ENCODE results near the gene APBB2. TPM values are rescaled to one million over a fixed set of nuclear protein-coding genes. Genes with fewer than 3 reads are reported as not detected.
"Not testable (repeated sequence)": the region's sequence is repeated elsewhere in the genome, so short reads cannot be mapped to it uniquely, and the experiment has no call there.

APBB2 gene
- polyA plus RNA-seq, 3 donors, result 0.15 to 0.33 TPM; not detected in 1

- Histone ChIP-seq H3K36me3 (replicated peaks in 1 of 2; ENCODE audit: control insufficient read depth in 1 of 2, insufficient read depth in 2 of 2, low read length in 2 of 2) (no peaks in the 10 kb centered on the region), H3K9me3 (replicated peaks in 1 of 2; ENCODE audit: control insufficient read depth in 1 of 2, insufficient read depth in 1 of 2, low read length in 2 of 2) (peaks cover 0 to 10% of the 10 kb centered on the region in 2 donors), H2AFZ (ENCODE audit: insufficient read depth, low read depth, low read length, poor library complexity, severe bottlenecking) (no peak overlapping the region), H4K20me1 (ENCODE audit: insufficient read depth, low read length) (no peaks in the 10 kb centered on the region), H3K27ac (ENCODE audit: low read depth in 1 of 2, low read length in 2 of 2) (no peak overlapping the region), H3K4me3 (replicated peaks in 1 of 3; ENCODE audit: low read depth in 2 of 3, low read length in 3 of 3) (no peak overlapping the region), H3K9ac (ENCODE audit: insufficient read depth, low read length, poor library complexity, severe bottlenecking) (no peak overlapping the region), H3K4me2 (replicated peaks; ENCODE audit: extremely low read depth, low read length, poor library complexity, severe bottlenecking) (no peak overlapping the region), H3K4me1 (ENCODE audit: control insufficient read depth in 1 of 2, insufficient read depth in 2 of 2, low read length in 2 of 2) (no peaks in the 10 kb centered on the region), H3K79me2 (ENCODE audit: insufficient read depth, low read length) (no peaks in the 10 kb centered on the region), H3K27me3 (ENCODE audit: control insufficient read depth in 2 of 2, insufficient read depth in 2 of 2, low read length in 2 of 2) (no peaks in the 10 kb centered on the region)
- Mint-ChIP-seq H3K4me3 (no peak overlapping the region), H3K27me3 (ENCODE audit: low read depth in 3 of 3) (peaks cover 0 to 8% (median 0%) of the 10 kb centered on the region in 3 donors), H3K27ac (no peak overlapping the region), H3K36me3 (no peaks in the 10 kb centered on the region), H3K9me3 (peaks cover 0 to 15% (median 7%) of the 10 kb centered on the region in 7 donors), H3K4me1 (no peaks in the 10 kb centered on the region)
- 90% methylated on average over 2 of the region's 5 CpGs for WGBS (ENCODE audit: insufficient coverage)
- TF ChIP-seq, protein P1, sequence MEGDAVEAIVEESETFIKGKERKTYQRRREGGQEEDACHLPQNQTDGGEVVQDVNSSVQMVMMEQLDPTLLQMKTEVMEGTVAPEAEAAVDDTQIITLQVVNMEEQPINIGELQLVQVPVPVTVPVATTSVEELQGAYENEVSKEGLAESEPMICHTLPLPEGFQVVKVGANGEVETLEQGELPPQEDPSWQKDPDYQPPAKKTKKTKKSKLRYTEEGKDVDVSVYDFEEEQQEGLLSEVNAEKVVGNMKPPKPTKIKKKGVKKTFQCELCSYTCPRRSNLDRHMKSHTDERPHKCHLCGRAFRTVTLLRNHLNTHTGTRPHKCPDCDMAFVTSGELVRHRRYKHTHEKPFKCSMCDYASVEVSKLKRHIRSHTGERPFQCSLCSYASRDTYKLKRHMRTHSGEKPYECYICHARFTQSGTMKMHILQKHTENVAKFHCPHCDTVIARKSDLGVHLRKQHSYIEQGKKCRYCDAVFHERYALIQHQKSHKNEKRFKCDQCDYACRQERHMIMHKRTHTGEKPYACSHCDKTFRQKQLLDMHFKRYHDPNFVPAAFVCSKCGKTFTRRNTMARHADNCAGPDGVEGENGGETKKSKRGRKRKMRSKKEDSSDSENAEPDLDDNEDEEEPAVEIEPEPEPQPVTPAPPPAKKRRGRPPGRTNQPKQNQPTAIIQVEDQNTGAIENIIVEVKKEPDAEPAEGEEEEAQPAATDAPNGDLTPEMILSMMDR (IDR thresholded peaks at IDR 0.05), result no peak
- intact Hi-C loops (cut with micrococcal nuclease), result no loop called here
- no peak for DNase-seq
Observed at GRCh38 chr4:41061482-41062185, 152.7 kb downstream of the APBB2 start.

- Mint-ChIP-seq H3K27me3 (ENCODE audit: low read depth in 3 of 3) (peaks cover 0 to 8% (median 0%) of the 10 kb centered on the region in 3 donors), H3K4me3 (no peak overlapping the region), H3K9me3 (peaks cover 0 to 17% (median 7%) of the 10 kb centered on the region in 7 donors), H3K27ac (no peak overlapping the region), H3K4me1 (no peaks in the 10 kb centered on the region), H3K36me3 (peaks cover 0 to 3% of the 10 kb centered on the region in 2 donors)
- no peak overlapping the region for H2AFZ ChIP-seq (ENCODE audit: insufficient read depth, low read depth, low read length, poor library complexity, severe bottlenecking)
- no peak for DNase-seq
- no peaks in the 10 kb centered on the region for H4K20me1 ChIP-seq (ENCODE audit: insufficient read depth, low read length)
- H3K27me3 ChIP-seq (ENCODE audit: control insufficient read depth in 2 of 2, insufficient read depth in 2 of 2, low read length in 2 of 2), result no peaks in the 10 kb centered on the region
- H3K79me2 ChIP-seq (ENCODE audit: insufficient read depth, low read length), result no peaks in the 10 kb centered on the region
- H3K4me3 ChIP-seq (replicated peaks in 1 of 3; ENCODE audit: low read depth in 2 of 3, low read length in 3 of 3), result no peak overlapping the region
- H3K4me1 ChIP-seq (ENCODE audit: control insufficient read depth in 1 of 2, insufficient read depth in 2 of 2, low read length in 2 of 2), result no peaks in the 10 kb centered on the region
- H3K27ac ChIP-seq (ENCODE audit: low read depth in 1 of 2, low read length in 2 of 2), result no peak overlapping the region
- 93% methylated on average over 6 of the region's 12 CpGs for WGBS (ENCODE audit: insufficient coverage)
- H3K9me3 ChIP-seq (replicated peaks in 1 of 2; ENCODE audit: control insufficient read depth in 1 of 2, insufficient read depth in 1 of 2, low read length in 2 of 2), result peaks cover 0 to 10% of the 10 kb centered on the region in 2 donors
- H3K36me3 ChIP-seq (replicated peaks in 1 of 2; ENCODE audit: control insufficient read depth in 1 of 2, insufficient read depth in 2 of 2, low read length in 2 of 2), result no peaks in the 10 kb centered on the region
- H3K9ac ChIP-seq (ENCODE audit: insufficient read depth, low read length, poor library complexity, severe bottlenecking), result no peak overlapping the region
- intact Hi-C loops (cut with micrococcal nuclease), result no loop called here
- H3K4me2 ChIP-seq (replicated peaks; ENCODE audit: extremely low read depth, low read length, poor library complexity, severe bottlenecking), result no peak overlapping the region
- TF ChIP-seq, protein P1 (IDR thresholded peaks at IDR 0.05), result no peak
Observed at GRCh38 chr4:41060352-41061334, 153.7 kb downstream of the APBB2 start.

- WGBS (ENCODE audit: insufficient coverage), result 100% methylated on average over 3 of the region's 9 CpGs
- H3K4me1 ChIP-seq (ENCODE audit: control insufficient read depth in 1 of 2, insufficient read depth in 2 of 2, low read length in 2 of 2); intact Hi-C loops (cut with micrococcal nuclease); H3K4me3 Mint-ChIP-seq; H3K9me3 ChIP-seq (replicated peaks in 1 of 2; ENCODE audit: control insufficient read depth in 1 of 2, insufficient read depth in 1 of 2, low read length in 2 of 2); H3K27ac ChIP-seq (ENCODE audit: low read depth in 1 of 2, low read length in 2 of 2); H3K9ac ChIP-seq (ENCODE audit: insufficient read depth, low read length, poor library complexity, severe bottlenecking); H3K27ac Mint-ChIP-seq; H3K4me1 Mint-ChIP-seq; H3K4me2 ChIP-seq (replicated peaks; ENCODE audit: extremely low read depth, low read length, poor library complexity, severe bottlenecking); H3K36me3 Mint-ChIP-seq; H2AFZ ChIP-seq (ENCODE audit: insufficient read depth, low read depth, low read length, poor library complexity, severe bottlenecking); H3K79me2 ChIP-seq (ENCODE audit: insufficient read depth, low read length); H4K20me1 ChIP-seq (ENCODE audit: insufficient read depth, low read length); DNase-seq; H3K27me3 ChIP-seq (ENCODE audit: control insufficient read depth in 2 of 2, insufficient read depth in 2 of 2, low read length in 2 of 2); H3K36me3 ChIP-seq (replicated peaks in 1 of 2; ENCODE audit: control insufficient read depth in 1 of 2, insufficient read depth in 2 of 2, low read length in 2 of 2); H3K4me3 ChIP-seq (replicated peaks in 1 of 3; ENCODE audit: low read depth in 2 of 3, low read length in 3 of 3): not testable (repeated sequence)
- Mint-ChIP-seq H3K9me3 (peaks cover 5 to 19% (median 12%) of the 10 kb centered on the region in 7 donors), H3K27me3 (ENCODE audit: low read depth in 3 of 3) (peaks cover 0 to 10% (median 0%) of the 10 kb centered on the region in 3 donors)
Observed at GRCh38 chr4:41059411-41059810, 154.9 kb downstream of the APBB2 start.
